ENCODE data around the gene GRB10.
"Not testable (repeated sequence)": the region's sequence is repeated elsewhere in the genome, so short reads cannot be mapped to it uniquely, and the experiment has no call there.

The GRB10 gene

DNA sequence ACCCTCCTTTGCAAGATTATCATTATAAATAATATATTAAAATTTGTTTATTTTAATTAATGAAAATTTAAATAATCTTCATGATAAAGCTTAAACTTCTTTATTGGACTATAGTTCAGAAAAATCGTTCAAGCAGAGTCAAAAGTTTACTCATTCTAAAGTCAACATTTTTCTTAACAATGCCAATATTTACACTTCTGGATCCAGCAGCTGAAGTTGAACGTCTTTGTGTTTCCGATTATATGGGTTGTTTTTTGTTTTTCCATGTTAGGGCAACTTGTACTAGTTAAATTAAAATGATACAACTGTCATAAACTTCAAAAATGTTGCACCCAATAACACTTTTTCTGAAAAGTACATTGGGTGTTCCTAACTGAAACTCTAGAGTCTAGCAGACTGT, 43.8 kb downstream of the GRB10 start:
- no peak for DNase-seq

- DNase-seq: not testable (repeated sequence)
Measured at GRCh38 chr7:50735836-50736235, 46.9 kb downstream of the GRB10 start.

DNA sequence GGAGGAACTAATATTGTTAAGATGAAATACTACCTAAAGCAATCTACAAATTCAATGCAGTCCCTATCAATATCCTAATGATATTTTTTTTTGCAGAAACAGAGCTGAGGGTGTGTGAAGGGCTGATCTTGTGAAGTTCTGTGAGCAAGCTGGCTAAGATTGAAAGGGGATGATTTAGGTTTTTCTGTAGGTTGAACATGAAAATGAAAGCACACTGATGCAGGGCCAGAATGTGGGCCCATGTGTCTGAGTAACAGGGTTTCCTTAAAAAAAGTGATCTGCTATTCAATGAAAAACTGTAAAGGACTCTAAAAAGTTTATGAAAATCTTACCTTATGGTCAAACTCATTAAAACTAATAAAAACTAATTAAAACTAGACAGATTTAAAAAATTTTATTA, 47.4 kb downstream of the GRB10 start:
- DNase-seq: no peak

DNA sequence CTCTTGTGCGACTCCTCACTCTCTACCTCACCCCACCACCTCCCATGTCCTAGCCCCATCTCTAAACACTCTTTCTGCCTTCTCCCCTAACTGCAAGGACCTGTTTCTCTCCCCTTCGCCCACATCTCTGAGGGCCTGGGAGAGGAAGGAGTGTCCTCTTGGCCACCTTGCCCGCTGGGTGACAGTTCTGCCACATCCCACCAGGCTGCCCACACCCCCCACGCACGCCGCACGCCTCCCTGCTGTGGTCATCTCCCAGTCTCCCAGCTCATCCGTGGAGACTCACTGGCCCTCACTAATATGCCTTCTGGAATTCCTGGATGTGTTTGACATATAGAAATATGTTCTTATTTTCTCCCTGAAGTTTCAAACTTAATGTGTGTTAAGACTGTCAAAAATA, 48.5 kb downstream of the GRB10 start:
- no peak for DNase-seq

DNA sequence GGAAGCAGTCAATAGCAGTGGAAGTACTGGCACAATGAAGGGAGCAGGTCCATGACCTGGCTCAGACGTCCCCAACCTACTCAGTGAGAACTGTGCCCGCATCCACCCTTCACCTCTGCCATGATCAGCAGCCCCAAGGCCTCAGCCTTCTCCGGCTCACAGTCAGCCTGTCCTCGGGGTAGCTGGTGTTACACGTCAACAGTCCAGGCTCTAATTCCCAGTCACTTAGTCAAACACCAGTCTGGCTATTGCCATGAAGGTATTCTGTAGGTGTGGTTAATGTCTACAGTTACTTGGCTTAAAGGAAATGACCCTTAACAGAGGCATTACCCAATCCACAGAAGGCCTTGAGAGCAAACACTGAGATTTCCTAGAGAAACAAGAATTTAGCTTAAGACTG, 49.1 kb downstream of the GRB10 start:
- DNase-seq: no peak

GRCh38 chr7:50731703-50732582, 50.8 kb downstream of the GRB10 start:
- DNase-seq: no peak

GRCh38 chr7:50730446-50731400, 52.0 kb downstream of the GRB10 start:
- DNase-seq: no peak

DNA sequence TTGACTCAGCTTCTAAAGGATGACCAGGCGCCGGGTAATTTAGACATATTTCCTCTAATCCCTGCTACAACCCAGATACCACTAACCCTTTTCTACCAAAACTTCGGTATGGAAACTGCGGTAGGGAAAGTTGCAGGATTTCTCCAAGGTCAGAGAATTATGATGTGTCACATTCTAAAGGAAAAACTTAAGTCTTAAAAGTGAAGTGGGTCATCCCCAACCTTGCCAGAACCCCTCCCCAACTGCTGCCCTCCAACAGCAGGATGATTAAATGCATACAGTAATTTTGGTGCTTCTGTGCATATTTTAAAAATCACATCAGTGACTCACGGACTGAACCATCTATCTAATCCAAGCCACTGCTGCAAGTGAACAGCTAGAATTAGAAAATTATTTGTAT, 52.7 kb downstream of the GRB10 start:
- DNase-seq: no peak

GRCh38 chr7:50728184-50728583, 54.5 kb downstream of the GRB10 start:
- DNase-seq: no peak

DNA sequence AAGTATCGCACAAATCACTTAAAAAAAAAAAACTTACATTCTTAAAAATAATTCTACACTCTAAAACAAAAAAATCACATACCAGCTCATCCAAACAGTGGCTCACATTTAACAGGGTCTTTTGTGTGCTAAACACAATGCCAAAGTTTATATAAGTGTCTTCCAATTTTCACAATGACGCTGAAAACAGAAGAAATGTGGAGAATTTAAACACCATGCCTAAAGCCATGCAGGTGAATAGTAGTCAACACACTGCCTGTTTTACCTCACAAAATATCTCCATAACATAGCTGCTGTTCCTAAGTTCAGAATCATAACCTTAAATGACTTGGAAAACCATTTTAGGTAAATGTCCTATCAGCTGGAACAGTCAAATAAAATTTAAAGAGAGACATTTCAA, 55.0 kb downstream of the GRB10 start:
- DNase-seq: no peak

GRCh38 chr7:50727072-50727471, 55.6 kb downstream of the GRB10 start:
- DNase-seq: no peak

DNA sequence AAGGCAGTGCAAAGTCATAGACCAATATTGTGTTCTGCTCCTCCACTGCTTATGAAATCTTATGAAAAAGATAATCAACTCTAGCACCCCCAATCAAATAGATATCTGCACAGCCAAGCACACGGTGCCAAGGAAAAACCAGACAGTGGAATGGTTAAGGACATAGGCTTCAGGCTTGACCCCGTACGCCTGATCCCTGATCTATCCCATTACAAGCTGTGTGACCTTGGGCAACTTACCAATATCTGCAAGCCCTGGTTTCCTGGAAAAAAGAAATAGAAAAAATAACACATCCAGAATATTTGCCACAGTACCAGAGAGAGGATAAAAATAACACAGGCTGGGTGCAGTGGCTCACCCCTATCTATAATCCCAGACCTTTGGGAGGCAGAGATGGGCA, 56.9 kb downstream of the GRB10 start:
- no peak for DNase-seq

GRCh38 chr7:50724526-50725520, 57.9 kb downstream of the GRB10 start:
- no peak for DNase-seq

DNA sequence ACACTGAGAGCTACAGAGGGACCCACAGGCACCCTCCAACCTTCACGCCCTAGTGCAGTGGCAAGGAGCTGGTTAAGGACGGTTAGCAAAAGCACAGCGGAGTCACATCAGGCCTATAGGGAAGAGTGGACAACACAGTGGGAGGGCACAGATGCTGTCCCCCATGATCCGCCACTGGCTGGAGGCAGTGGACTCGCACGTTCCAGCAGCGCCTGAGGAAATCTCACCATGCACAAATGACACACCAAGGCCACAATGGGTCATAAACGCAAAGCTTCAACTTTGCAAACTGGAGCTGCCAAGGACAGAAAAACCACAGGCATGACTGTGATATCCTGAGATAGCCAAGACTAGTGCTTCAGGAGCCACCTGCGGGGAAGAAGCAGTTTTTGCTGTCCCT, 58.8 kb downstream of the GRB10 start:
- no peak for DNase-seq

DNA sequence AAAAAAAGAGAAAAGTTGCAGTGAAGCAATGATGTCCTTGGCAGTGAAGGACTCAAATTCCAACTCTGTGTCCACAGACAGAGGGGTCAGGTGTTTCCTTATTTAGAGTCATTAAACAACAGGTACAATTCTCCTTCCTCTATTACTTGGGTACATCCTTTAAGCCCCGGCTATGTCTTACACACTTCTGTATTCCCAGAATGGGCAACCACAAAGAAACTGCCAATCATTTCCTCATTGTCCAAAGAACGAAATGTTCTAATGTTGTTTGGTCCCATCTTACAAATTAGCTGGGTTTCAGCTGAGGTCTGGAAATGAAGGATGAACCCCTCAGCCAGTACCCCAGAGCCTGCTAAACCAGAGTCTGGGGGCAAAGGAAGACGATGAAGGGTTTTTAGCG, 59.5 kb downstream of the GRB10 start:
- DNase-seq: no peak

DNA sequence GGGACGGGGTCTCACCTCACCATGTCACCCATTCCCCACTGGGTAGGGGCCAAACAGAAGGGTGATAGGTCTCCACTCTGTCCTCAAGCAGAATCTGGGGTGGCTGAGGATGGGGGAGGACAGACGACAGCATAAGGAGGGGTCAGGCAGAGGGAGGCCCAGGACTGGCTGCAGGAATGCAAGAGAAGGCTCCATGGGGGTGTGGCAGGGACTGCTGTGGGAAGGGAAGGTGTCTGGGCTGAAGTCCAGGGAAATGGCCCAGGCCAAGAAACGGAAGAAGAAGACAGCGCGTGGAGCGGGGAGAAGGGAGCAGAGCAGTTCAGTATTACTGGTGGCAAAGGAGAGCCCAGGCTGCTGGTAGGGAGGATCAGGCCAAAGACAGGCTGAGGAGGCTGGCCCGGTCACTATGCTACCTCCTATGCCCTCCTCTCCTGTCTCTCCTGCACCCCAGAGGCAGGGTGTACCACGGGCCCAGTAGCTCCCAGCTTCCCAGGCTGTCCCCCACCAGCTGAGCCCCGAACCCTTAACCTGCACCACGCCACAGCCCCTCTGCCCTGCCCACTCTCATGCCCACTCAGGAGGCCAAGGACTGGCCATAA, 60.9 kb downstream of the GRB10 start:
- DNase-seq: no peak

DNA sequence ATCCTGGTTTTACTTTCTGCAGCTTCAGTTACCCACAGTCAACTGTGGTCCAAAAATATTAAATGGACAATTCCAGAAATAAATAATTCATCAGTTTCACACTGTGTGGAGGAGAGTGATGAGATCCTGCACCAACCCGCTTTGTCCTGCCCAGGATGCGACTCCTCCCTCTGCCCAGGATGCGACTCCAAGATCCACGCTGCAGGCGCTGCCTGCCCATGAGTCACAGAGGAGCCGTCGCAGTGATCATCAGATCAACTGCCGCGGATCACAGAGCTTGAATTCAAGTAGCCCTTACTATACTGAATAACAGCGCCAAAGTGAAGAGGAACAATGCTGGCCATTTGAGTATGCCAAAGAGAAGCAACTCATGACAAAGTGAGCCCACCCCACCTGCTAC, 61.5 kb downstream of the GRB10 start:
- no peak for DNase-seq

- no peak for DNase-seq
Measured at GRCh38 chr7:50720295-50720694, 62.4 kb downstream of the GRB10 start.

- no peak for DNase-seq
Measured at GRCh38 chr7:50718876-50719275, 63.8 kb downstream of the GRB10 start.

DNA sequence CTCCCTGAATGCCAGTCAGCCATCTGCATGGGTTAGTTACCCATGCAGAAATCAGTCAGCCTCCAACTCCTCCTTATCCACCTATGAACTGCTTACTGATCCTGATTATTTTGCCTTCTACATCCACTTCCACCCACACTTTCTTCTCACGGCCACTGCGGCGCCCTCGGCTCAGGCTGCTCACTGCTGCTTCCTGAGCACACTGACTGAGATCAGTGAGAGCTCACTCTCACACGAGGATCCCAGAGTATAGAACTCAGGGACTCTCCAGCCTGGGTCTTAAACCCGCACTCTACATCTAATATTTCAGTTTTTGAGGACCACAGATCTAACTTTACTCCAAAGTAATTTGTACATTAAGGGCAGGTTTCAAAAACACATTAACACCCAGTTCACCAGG, 64.4 kb downstream of the GRB10 start:
- no peak for DNase-seq

- DNase-seq: no peak
Measured at GRCh38 chr7:50717181-50717580, 65.5 kb downstream of the GRB10 start.

- DNase-seq: no peak
Measured at GRCh38 chr7:50714857-50715256, 67.8 kb downstream of the GRB10 start.
